ENCODE results near the gene ZNRF4.
"Not testable (repeated sequence)": the region's sequence is repeated elsewhere in the genome, so short reads cannot be mapped to it uniquely, and the experiment has no call there.

Gene ZNRF4

GRCh38 chr19:5484398-5485285, 29.4 kb downstream of the ZNRF4 start:
- H3K4me3 ChIP-seq (ENCODE audit: low read depth, low read length) = no peak overlapping the region
- TF ChIP-seq CTCF (IDR thresholded peaks at IDR 0.05; ENCODE audit: low read depth, low read length) = no peak

- H3K4me3 ChIP-seq (ENCODE audit: low read depth, low read length) = no peak overlapping the region
- no peak for TF ChIP-seq CTCF (IDR thresholded peaks at IDR 0.05; ENCODE audit: low read depth, low read length)
Measured at GRCh38 chr19:5485286-5485636, 30.0 kb downstream of the ZNRF4 start.

GRCh38 chr19:5485658-5486057, 30.4 kb downstream of the ZNRF4 start:
- H3K4me3 ChIP-seq (ENCODE audit: low read depth, low read length) = not testable (repeated sequence)

- TF ChIP-seq CTCF (IDR thresholded peaks at IDR 0.05; ENCODE audit: low read depth, low read length) = no peak
- H3K4me3 ChIP-seq (ENCODE audit: low read depth, low read length) = no peak overlapping the region
Measured at GRCh38 chr19:5487222-5487621, 32.0 kb downstream of the ZNRF4 start.

GRCh38 chr19:5489551-5489950, 34.3 kb downstream of the ZNRF4 start:
- TF ChIP-seq CTCF (IDR thresholded peaks at IDR 0.05; ENCODE audit: low read depth, low read length) = no peak

DNA sequence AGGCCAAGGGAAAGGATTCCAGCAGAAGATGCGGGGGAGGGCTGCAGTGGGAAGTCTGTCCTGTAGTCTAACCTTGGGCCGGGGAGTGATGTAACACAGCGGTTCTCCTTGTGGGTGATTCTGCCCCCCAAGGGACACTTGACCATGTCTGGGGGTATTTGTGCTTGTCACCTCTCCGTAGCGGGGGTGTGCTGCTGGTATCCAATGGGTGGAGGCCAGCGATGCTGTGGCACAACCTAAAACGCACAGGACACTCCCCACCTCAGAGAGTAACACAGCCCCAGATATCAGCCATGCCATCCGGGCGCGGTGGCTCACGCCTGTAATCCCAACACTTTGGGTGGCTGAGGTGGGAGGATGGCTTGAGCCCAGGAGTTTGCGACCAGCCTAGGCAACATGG, 36.3 kb downstream of the ZNRF4 start:
- no peak for TF ChIP-seq CTCF (IDR thresholded peaks at IDR 0.05; ENCODE audit: low read depth, low read length)
- no peak overlapping the region for H3K4me3 ChIP-seq (ENCODE audit: low read depth, low read length)

More at GRCh38 chr19:5489551-5489950, 34.3 kb downstream of the ZNRF4 start:
- no peak overlapping the region for H3K4me3 ChIP-seq (ENCODE audit: low read depth, low read length)

DNA sequence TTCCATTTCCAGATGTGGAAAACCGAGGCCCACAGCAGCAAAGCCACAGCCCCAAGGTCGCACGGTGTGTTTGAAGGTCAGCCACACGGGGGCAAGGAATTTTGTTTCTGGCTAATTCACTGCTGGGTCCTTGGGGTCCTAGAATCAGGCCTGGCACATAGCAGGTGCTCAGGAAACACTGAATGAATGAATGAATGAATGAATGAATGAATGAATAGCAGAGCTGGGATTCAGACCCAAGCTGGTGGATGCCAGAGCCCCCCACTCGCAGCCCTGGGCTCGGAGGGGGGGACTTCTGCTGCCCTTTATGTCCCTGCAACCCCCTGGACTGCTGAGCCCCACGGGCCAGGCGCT, 37.0 kb downstream of the ZNRF4 start:
- no peak for TF ChIP-seq CTCF (IDR thresholded peaks at IDR 0.05; ENCODE audit: low read depth, low read length)
- no peak overlapping the region for H3K4me3 ChIP-seq (ENCODE audit: low read depth, low read length)

All from WI38 (cell line).